G401.6 (cell line): ENCODE data around the gene C11orf91.
"Not testable (repeated sequence)": the region's sequence is repeated elsewhere in the genome, so short reads cannot be mapped to it uniquely, and the experiment has no call there.

Experiments
- FAIRE-seq: peaks from 2 replicates; lab custom pipeline; 2012; peaks lifted over from hg19 to GRCh38; lab: Jason Lieb, UNC

C11orf91 gene, protein sequence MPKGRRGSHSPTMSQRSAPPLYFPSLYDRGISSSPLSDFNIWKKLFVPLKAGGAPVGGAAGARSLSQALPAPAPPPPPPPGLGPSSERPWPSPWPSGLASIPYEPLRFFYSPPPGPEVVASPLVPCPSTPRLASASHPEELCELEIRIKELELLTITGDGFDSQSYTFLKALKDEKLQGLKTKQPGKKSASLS

DNA sequence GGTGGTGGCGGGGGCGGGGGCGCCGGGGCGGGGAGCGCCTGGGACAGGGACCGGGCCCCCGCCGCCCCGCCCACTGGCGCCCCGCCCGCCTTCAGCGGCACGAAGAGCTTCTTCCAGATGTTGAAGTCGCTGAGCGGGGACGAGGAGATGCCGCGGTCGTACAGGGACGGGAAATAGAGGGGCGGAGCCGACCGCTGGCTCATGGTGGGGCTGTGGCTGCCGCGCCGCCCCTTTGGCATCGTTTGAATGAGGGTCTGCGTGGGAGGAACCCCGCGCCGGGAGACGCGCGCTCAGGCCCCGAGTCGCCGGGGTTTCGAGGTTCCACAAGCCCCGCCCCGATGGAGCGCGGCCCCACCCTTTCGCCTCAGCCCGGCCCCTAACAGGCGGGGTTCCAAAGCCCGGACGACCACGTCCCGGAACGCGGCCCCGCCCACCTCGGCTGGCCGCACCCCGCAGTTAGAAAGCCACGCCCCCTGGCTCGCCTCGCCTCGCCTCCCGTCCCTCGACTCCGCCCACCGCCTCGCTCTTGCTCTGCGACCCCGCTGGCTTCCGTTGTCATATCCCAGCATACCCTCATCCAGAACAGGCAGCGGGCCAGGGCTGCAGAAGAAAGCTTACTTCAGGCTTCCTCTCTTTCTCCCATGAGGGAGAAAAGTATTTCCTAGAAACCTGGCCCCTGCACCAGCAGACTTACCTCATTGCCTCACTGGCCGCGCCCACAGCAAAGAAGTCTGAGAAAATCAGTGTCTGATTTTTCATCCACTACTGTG, at the start of gene C11orf91:
Gene C11orf91, minus strand, starts transcription at position 325 of the 770 bp plus-strand sequence. Its CDS starts 86 bp downstream, at position 239.
- peak; percentile 66 for FAIRE-seq

DNA sequence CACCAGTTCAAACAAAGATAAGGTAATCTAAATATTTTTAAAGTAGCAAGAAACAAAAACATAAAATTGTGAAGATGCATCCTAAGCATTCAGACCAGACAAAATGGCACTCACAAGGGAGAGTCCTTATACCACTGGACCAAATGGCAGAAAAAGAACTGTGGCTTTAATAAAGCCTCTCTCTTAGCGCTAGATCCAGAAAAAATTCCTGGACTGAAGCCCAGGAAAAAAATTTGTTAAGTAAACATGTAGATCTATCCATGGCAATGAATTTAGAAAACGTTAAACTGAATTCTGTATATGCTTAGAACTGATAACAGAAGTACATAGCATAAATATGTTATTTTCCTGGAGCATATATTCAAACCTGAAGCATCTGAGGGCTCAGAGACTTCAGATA, 47.4 kb upstream of the C11orf91 start:
- FAIRE-seq, result no peak

DNA sequence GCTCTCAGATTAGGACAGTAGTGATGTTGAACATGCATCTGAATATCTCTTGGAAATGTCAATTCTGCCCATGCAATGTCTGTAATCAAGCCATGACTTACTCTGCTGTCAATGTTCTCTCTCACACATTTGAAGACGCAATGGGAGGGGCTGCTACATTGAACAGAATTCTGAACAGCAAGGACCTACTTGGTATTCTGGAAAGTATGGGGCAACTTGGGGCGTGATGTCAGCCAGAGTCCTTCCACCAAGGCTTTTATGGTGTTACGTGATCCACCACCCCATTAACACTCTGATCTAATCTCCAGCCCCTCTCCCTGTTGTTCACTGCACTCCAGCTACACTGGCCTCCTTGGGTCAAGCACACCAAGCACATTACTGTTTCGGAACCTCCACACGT, 42.7 kb upstream of the C11orf91 start:
- FAIRE-seq, result no peak

DNA sequence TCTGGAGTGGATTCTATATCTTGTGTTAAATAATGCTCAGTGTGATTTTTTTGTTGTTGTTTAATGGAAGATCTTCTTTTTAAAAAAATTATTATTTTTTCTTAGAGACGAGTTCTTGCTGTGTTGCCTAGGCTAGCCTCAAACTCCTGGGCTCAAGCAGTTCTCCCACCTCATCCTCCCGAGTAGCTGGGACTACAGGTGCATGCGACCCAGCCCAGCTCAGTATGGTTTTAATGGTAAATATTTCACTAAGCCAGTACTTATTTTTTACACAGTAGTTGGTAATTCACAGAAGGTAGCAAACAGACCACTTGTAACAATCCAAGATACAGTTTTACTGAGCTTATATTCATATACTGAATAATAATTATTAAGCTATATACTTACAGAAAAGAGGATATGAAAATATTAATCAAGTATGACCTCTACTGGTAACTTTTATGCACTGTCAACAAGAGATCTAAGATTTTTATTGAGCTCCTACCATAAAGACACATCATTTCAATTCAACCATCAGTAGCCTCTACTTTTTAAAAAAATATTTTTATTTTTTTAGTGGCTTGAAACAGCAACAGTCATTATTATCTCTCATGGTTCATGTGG, 41.7 kb upstream of the C11orf91 start:
- FAIRE-seq, result peak; percentile 84

DNA sequence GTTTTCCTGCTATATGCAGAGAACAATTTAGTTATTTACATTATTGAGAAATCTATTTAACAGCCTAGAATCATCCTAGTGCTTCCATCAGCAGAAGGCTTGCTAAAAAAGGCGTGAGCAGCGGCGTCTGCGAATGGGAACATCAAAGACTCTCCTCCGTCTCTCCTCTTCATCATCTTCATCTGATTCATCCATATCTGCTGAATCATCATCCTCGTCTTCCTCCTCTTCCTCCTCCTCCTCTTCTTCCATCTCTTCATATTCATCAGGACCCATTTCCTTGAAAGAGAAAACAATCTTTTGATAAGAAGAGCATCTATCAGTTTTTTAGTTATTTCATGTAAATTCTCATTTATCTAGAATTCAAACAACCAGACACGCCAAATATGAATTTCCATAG, 41.2 kb upstream of the C11orf91 start:
- FAIRE-seq, result no peak

DNA sequence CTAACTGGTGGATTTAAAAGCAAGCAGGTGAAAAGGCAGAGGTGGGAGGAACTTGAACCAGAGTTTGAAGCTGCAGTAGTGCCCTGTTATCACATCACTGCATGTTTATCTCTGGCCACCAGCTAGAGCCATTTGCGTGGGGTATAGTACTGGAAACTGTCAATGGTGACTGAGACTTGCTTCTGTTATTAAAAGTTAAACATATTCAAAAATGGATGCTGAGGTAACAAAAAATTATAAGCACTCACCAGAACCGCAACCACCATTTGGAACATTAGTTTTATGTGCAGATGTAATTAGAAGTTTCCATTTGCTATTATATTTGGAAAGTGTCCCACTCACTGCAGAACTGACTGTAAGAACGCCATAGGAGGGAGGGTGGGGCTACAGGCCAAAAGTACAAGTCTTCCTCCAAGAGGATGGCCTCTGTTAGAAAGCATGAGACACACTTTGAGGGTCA, 36.8 kb upstream of the C11orf91 start:
- no peak for FAIRE-seq

DNA sequence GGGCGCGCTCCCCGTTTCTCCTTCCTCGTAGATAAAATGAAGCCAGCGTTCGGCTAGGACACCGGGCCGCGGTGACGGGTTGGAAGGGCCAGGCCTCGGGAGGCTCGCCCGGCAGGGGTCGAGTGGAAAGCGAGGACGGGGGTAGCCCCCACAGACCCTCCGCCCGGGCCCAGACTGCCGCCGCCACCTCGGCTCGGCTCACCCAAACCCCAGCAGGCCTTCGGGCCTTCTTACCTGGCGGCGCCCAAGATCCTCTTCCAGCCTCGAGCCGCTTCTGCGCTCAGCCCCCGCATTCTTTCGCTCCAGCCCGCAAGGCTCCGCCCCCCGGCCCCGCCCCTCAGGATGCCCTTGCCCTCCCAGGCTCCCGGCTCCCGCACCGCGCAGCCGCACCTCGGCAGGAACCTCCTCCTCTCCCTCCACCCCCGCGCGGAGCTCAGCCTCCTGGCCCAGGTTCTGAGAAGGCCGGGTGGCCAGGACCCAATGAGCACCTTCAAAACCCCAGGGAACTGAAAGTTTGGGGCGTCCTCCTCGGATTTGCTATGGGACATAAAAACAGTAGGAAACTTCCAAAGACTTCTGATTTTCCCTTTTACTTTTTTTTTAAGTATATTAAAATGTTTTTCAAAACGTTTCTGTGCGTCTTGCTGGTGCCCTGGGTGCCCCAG, 35.7 kb upstream of the C11orf91 start, which contains the start of gene CD59:
Gene CD59, minus strand, starts transcription at position 276 of the 665 bp plus-strand sequence. CDS start 13,978 bp downstream, outside the sequence.
- no peak for FAIRE-seq

DNA sequence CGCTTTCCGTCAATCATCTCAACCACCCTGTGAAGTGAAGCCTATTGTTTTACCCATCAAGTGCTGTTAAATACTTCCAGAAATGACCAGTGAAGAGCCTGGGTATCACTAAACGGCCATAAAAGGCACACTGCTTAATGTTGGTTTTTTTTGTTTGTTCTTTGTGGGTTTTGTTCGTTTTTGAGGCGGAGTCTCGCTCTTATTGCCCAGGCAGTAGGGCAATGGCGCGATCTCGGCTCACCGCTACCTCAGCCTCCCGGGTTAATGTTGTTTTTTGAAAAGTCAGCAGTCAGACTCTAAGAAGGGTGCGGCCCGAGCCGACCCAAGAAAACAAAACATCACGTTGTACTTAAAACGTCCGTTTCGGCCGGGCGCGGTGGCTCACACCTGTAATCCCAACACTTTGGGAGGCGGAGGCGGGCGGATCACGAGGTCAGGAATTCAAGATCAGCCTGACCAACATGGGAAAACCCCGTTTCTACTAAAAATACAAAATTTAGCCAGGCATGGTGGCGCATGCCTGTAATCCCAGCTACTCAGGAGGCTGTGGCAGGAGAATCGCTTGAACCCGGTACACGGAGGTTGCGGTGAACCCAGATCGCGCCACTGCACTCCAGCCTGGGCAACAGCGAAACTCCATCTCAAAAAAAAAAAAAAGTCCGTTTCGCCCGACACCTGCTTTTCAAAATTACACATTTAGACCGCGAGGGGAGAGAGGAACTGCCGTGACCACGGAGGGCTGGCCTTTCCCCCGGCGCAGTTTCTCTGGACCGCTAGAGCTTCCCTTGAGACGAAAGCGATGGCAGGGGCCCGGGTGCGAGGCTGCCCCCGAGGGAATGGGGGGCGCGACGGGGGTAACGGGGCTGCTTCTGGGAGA, 34.9 kb upstream of the C11orf91 start:
- no peak for FAIRE-seq

DNA sequence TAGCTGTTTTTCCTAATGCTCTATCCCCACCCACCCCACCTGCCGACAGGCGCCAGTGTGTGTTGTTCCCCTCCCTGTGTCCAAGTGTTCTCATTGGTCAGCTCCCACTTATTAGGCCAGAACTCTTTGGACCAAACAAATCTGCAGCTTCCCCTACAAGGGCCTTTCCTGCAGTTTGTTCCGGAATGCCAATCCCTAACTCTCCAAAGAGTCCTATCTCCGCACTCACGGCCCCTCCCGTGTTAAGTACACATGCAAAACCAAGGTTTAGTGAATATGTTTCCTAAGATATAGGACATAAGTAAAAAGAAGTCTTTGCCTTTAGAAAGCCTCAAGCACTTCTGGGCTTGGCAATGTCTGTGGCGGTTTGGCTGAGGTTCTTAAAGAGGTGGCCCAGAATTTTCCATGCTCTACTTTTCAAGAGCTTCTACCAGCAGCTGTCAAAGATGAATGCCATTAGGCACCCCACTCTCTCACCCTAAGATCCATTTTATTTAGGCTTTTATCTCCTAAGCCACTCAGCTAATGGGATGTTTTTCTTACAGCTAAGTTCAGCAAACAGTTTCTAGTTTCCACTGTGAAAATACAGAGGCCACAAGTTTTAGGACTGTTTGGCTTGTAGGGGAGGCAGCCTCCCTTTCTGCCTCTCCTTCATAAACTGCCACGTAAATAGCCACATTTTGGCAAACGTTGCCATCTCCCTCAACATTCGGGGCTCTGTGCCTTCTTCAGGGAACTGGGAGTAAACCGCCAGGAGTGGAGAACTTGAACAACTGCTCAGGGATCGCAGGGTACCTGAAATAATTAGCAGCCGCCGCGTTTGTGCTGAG, 34.0 kb upstream of the C11orf91 start:
- no peak for FAIRE-seq

DNA sequence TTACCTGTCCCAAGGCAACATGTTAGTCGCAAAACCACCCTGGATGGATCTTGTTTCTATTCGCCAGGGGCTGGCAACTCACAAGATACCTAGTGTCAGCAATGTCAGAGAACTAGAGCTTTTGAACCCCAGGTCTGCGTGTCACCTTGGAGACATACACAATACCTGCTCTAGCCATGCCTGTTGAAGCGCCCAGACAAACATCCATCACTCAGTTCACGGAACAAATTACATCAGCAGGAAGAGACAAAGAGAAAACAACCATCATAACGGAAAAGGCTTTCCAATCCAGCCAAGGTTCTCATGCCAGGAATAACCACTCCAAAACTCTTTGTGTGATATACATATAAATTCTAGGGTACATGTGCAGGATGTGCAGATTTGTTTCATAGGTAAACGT, 33.4 kb upstream of the C11orf91 start:
- FAIRE-seq, result no peak

DNA sequence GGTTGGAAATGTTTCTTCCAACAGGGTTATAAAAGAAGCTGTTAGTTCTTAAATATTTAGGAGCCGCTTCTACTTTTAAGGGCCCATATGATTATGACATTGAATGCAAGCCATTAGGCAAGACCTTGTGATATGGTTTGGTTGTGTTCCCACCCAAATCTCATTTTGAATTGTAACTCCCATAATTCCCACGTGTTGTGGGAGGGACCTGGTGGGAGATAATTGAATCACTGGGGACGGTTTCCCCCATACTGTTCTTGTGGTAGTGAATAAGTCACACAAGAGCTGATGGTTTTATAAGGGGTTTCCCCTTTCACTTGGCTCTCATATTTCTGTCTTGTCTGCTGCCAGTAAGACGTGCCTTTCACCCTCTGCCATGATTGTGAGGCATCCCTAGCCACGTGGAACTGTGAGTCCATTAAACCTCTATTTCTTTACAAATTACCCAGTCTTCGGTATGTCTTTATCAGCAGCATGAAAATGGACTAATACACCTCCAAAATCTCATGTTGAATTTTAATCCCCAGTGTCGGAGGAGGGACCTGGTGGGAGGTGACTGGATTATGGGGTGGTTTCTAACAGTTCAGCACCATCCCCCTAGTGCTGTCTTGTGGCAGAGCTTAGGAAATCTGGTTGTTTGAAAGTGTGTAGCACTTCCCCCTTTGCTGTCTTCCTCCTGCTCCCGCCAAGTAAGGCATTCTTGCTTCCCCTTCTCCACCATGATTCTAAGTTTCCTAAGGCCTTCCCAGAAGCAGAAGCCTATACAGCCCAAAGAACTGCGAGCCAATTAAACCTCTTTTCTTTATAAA, 31.3 kb upstream of the C11orf91 start:
- FAIRE-seq, result no peak

DNA sequence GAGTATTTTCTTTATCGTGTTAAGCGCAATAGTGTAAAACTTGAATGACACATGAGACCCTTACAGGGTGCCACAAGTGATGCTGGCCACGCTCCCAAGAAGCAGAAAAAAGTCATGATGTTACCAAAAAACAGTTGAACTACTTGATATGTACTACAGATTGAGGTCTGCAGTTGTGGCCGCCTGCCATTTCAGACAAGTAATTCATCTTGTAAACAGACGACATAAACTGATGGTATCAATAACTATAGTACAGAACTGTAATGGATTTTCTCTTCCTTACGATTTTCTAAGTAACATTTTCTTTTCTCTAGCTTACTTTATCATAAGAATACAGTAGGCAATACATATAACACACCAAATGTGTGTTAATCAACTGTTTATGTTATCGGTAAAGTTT, 30.1 kb upstream of the C11orf91 start:
- FAIRE-seq, result no peak

DNA sequence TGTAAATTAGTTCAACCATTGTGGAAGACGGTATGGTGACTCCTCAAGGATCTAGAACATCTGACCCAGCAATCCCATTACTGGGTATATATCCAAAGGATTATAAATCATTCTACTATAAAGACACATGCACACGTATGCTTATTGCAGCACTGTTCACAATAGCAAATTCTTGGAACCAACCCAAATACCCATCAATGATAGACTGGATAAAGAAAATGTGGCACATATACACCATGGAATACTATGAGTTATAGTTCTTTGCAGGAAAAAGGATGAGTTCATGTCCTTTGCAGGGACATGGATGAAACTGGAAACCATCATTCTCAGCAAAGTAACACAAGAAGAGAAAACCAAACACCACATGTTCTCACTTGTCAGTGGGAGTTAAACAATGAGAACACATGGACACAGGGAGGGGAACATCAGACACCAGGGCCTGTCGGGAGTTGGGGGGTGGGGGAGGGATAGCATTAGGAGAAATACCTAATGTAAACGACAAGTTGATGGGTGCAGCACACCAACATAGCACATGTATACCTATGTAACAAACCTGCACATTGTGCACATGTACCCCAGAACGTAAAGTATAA, 28.5 kb upstream of the C11orf91 start:
- not testable (repeated sequence) for FAIRE-seq

DNA sequence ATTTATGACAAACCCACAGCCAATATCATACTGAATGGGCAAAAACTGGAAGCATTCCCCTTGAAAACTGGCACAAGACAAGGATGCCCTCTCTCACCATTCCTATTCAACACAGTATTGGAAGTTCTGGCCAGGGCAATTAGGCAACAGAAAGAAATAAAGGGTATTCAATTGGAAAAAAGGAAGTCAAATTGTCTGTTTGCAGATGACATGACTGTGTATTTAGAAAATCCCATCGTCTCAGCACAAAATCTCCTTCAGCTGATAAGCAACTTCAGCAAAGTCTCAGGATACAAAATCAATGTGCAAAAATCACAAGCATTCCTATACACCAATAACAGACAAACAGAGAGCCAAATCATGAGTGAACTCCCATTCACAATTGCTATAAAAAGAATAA, 26.9 kb upstream of the C11orf91 start:
- FAIRE-seq, result not testable (repeated sequence)

DNA sequence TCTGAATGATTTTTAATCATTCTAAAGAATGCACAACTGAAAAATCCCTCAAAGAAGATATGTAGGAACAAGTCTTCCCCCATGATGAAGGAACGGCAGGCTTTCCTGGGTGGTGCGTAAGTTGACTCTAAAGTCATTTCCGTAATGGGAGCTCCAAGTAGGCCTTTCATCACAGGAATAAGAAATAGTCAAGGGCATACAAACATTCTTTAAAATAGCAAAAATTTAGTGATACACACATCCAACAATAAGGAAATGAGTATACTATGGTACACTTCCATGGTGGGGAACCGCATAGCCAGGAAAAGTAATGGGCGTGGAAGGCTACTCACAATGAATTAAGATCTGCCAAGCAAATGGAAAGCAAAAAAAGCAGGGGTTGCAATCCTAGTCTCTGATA, 24.9 kb upstream of the C11orf91 start:
- no peak for FAIRE-seq

DNA sequence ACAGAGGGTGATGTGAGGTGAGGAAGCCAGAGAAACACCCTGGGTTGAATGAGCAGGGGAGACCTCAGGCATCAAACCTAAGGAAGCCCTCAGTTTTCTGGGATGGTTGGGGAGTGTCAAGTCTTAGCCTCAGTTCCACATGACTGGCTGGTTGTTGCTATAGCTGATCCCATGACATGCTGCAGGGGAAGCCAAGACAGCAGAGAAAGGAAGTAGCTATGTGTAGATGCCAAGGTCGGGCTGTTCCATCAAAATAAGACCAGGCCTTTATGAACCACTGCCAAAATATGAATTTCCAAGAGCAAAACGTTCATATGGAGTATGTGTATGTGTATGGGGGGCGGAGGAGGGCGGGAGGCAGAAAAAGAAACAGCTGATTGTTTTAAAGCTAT, 24.0 kb upstream of the C11orf91 start:
- no peak for FAIRE-seq

DNA sequence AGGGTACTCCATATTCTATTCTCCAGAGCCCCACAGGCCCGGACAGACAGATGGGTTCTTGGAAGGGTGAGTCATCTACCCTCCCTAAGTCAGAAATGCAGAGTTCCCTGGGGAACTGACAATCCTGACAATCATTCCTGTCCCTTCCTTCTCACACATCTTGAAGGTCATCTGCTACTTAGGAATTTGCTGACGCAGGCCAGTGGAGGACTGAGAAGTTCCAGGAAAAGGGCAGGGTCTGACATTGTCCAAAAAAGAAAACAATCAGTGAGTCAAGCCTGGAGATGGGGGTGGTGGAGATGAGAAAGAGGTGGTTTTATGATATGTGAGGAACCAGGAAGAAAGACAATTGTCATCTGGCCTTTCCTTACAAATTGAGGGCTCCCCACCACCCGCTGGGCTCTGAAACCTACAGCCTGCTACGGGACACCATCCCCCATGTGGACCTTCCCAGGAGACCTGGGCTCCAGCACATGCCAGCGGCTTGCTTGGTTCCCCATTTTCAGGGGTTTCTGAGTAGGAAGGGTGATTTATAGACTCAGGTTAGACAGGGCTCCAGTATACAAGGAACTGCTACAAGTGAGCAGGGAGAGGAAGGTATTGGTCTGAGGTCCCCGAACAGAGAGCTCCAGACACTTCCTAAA, 22.7 kb upstream of the C11orf91 start:
- no peak for FAIRE-seq

DNA sequence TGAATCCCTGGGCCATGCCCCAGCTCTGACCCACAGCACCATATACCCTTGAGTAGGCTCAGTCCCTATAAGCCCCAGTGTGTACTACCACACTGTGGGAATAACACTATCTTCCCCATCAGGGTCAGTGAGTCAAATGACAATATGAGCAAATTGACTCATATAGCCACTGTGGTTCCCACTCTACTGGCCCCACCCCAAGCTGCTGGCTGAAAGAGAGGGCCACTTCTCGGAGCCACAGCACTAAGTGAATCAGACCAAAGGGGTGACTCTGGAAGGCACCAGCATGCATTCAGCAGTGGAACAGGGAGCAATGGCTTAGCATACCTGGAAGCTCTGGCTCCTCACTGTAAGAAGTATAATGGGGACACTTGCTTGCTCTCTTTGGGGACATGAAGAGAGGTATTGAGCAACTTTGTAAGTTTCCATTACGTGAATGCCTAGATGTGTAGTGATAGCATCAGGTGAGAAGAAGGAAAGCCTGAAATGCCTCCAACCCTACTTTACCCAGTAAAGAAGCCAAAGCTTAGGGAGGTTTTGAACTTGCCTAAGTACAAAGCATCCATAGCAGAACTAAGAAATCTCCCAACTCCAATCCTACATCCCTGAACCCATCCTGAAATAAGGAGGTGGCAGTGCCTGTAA, 22.1 kb upstream of the C11orf91 start:
- FAIRE-seq, result no peak

DNA sequence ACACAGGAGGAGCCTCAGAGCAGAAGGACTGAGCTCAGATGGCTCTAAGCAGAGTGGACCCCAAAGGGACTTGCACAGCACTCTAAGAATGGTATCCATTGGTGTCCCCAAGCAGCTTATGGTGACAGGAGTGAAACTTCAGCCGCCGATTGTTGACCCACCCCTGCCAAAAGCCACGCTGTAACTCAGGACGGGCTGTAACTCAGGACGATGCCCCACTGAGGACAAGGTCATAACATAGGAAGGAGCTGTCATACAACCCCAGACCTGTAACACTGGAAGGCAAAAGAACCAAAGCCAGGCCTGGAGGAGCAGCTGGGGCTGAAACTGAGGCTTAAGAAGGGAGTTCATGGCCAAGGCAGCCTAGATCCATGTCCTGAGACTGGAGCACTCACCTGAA, 21.4 kb upstream of the C11orf91 start:
- FAIRE-seq, result no peak
